D721Med (cell line): ENCODE results near the gene CNGA1.

Source experiments
- DNase-seq: peaks from one replicate; pipeline ENCODE4 v3.0.0; 2011; ENCODE audit warnings: low spot score; ENCODE audit not compliant: insufficient read length
- FAIRE-seq: peaks from 2 replicates; lab custom pipeline; 2011; peaks lifted over from hg19 to GRCh38; lab: Jason Lieb, UNC
- TF ChIP-seq, protein P1 (sequence below): IDR thresholded peaks from 2 replicates; pipeline ENCODE4 v1.5.1; 2012; ENCODE audit warnings: mild to moderate bottlenecking, control low read depth; ENCODE audit not compliant: insufficient read depth; ENCODE audit errors: missing control alignments

The CNGA1 gene

DNA sequence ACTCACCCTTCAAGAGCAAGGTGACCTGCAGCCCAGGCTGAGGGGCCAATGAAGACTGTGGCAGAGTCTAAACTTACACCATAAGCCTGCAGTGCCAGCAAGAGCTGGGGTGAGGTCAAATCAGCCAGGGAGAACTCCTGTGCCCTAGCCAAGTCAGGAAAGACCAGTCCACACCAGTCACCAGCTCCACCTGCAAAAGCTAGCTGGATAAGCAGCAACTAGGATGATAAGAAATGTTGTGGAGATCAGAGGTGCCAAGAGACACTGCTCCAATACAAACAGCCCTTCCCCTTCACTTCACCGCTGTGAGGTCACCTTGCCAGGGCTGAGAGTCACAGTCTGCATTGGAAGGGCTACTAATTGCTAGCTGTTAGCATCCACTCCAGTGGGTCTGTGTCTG is 31.4 kb upstream of the CNGA1 start:
- TF ChIP-seq, protein P1, sequence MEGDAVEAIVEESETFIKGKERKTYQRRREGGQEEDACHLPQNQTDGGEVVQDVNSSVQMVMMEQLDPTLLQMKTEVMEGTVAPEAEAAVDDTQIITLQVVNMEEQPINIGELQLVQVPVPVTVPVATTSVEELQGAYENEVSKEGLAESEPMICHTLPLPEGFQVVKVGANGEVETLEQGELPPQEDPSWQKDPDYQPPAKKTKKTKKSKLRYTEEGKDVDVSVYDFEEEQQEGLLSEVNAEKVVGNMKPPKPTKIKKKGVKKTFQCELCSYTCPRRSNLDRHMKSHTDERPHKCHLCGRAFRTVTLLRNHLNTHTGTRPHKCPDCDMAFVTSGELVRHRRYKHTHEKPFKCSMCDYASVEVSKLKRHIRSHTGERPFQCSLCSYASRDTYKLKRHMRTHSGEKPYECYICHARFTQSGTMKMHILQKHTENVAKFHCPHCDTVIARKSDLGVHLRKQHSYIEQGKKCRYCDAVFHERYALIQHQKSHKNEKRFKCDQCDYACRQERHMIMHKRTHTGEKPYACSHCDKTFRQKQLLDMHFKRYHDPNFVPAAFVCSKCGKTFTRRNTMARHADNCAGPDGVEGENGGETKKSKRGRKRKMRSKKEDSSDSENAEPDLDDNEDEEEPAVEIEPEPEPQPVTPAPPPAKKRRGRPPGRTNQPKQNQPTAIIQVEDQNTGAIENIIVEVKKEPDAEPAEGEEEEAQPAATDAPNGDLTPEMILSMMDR: no peak
- no peak for FAIRE-seq
- no peak for DNase-seq

DNA sequence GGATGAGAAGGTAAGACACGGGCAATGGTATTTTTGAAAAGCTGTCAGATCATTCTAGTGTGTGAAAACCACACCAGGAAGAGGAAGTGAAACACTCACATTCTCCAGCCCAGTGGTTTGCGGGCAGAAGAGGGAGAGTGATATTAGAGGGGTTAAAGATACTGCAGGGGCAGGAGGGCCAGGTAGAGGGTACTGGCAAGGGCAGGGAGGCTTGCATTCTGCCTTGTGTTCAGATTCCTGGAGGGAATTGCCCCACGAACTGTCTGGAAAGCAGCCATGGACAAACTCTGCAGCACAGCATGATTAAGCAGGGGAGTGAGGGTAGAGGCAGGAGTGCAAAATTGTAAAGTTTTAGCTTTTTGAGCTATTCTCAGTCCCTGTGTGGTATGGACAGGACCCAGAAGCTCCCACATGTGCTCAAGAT is 31.0 kb upstream of the CNGA1 start:
- TF ChIP-seq, protein P1: no peak
- FAIRE-seq (no peak), DNase-seq (no peak)

DNA sequence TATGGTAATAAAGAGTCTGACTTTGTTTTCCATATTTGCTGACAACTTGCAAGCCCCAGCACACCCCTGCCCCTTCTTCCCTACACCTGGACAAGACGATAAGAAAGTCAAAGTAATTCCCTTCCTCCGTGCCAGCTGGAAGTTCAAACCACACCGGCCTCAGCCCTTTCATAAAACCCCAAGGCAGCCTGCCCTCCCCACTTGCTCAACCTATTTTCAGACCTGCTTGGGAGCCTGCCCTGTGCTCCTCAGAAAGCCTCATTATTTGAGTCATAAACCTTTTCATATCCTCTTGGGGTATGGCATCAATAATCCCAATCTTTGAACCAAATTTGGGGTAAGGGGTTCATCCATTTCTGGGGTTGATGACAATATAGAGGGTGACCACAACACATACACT is 29.6 kb upstream of the CNGA1 start:
- no peak for FAIRE-seq
- TF ChIP-seq, protein P1: no peak

DNA sequence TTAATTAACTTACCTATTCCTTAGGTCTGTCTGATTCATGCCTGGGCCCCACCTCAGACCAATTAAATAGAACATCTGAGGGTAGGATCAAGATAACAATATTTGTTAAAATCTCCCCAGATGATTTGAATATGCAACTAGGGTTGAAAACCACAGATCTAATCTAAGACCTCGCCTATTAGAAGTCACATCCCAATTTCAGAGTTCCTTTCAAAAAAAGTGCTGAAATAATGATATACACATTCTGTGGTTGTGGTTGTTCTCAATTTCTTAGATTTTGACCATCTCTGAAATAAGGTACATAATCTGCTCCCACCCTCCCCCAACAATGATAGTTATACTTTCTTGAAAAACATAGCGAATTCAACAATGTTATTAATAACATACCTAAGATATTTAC is 27.8 kb upstream of the CNGA1 start:
- FAIRE-seq (no peak), DNase-seq (no peak)
- TF ChIP-seq, protein P1: no peak

More for the DNA sequence above, 29.6 kb upstream of the CNGA1 start:
- no peak for DNase-seq

DNA sequence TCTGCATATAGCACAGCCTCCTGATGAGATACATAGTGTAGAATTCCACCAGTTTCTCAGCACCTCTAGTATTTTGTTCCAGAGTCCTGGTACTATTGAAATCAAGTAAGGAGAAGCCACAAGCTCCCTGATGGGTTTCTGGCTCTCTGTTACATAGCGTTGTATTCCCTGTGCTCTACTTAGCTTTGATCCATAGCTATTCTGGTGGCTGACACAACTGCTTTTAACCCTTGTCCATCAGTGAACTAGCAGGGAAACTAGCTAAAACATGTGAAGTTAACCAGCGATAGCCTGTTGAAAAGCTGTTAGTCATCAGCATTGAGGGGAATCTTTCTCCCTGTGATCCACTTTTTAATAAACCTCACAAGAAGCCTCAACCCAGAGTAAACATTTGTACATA is 27.0 kb upstream of the CNGA1 start:
- no peak for FAIRE-seq
- TF ChIP-seq, protein P1: no peak
- no peak for DNase-seq

DNA sequence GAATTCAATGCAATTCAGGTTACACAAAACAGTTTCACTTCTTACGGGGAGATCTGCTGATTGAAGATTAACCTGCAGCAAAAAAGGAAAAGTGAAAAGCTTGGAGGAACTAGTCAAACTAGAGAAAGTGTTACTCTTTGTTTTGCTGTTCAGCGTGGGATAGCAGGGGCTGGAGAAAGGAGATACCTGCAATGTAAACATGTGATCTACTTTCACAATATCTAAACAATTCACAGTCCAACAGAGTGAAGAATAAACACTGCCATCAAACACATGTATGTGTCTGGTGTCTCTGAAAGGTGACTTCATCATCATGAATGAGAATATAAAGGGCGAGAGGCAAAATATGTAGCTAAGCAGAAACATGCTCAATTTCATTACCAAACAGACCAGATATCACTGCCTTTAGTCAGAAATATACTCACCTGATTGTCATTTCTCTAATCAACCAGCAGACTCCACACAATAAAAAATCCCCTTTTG is 26.5 kb upstream of the CNGA1 start:
- TF ChIP-seq, protein P1: no peak
- DNase-seq: no peak
- FAIRE-seq: no peak

DNA sequence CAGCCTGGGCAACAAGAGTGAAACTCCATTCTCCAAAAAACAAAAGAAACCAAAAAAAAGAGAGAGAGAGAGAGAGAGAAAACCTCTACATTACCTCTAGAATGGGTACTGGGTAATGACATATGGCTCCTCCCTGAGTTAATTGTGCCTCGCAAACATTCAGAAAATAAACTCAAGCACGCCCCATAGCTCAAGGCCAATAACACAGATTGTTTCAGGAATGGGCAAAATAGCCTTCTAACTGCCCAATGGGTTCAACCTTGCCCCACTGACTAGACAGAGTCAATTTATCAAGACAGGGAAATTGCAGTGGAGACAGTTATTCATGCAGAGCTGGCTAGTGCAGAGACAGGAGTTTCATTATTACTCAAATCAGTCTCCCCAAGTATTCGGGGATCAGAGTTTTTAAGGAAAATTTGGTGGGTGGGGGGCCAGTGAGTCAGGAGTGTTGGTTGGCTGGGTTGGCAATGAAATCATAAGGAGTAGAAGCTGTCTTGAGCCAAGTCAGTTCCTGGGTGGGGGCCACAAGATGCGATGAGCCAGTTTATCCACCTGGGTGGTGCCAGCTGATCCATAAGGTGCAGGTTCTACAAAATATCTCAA is 25.2 kb upstream of the CNGA1 start:
- TF ChIP-seq, protein P1: no peak
- DNase-seq (no peak), FAIRE-seq (no peak)
